Eye (tissue), 1 donor: Measurements from ENCODE around the gene ERN1.

Source experiments
- DNase-seq: peaks from one replicate; pipeline ENCODE4 v3.0.0-alpha.2; 2015

The ERN1 gene

DNA sequence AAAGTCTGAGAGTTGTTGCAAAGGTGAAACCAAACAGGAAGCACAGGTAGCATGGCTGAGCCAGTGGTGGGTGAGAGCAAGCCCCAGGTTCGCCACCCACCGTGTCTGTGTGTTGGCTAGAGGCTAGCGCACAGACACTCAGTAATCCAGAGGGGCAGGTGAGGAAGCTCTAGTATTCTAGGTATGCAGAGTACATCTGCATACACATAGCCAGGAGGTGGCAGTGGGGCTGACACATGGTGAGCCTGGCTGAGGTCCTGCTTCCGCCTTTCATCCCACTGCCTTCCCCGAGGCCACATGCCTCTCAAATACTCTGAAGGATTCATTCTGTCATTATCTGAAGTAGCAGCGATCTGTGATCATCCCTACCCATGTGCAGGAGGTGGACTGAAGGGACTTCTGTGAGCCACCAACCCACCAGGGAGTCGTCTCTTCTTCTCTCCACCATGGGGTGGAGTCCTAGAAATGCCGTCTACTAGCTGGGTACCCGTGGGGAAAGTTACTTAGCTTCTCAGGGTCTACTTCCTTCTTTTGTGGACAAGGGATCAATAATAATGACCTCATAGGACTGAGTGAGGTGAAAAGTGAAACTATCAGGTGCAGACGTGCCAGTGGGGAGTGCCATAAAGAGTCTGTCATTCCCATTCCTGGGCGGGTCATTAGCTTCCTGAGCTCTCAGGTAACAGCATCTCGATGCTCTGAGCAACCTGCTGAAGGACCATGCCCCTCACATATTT is 73.5 kb downstream of the ERN1 start:
- no peak for DNase-seq

DNA sequence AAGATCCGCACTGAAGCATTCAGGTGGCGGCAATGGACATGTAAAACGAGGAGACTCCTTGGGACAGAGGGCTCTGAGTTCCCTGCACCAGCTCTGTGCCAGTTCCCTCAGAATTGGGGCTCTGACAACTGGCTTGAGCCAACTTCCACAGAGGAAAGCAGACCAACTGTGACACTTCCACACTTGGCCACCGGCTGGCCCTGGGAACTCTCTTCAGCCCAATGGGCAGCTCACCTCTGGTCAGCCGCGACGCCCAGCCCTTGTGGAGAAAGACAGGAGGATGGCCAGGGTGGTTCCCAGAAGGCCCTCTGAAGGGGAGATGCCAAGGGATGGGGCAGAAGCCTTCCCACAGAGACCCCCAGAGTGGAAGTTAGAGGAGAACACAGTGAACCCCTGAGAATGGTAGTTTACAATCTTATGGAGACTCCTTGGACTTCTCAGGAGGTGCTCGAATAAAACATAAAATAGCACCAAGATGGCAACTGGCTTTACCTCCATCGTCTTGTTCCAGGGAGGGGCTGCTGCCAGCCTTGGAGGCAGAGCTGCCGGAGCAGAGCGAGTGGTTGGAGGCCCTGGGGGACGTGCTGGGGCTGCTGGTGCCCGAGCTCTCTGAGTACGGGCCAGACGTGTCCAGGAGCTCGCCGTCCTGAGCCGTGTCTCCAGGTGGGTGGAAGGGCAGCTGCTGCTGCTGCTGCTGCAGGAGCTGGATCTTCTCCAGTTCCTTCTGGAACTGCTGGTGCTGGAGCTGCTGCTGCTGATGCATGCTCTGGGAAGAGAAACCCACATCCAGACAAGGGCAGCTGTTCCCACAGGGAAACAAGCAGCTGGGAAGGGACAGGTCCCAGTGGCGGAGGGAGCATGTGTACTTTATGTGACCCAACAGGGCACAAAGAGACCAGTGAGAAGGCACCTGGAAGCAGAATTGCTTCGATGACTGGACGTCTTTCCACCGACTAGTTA is 74.5 kb downstream of the ERN1 start:
- no peak for DNase-seq

DNA sequence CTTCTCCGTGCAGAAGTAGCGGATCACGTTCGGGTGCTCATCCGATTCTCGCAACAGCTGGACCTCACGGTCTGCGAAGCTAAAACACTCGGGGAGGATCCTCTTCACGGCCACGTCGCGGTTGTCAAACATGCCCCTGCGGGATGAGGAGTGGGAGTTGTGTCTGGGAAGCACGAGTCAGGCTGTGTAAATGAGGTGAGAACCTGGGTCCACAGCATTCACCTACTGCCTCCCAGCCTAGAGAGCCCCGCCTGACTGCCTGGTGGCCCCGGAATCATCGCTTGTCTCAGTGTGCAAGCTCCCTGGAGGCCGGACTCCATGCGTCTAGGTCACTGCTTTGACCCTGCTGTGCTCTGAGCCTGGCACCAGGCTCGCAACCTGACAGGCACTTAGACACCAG is 75.6 kb downstream of the ERN1 start:
- DNase-seq = no peak

GRCh38 chr17:64053101-64053500 is 76.8 kb downstream of the ERN1 start:
- DNase-seq = no peak

DNA sequence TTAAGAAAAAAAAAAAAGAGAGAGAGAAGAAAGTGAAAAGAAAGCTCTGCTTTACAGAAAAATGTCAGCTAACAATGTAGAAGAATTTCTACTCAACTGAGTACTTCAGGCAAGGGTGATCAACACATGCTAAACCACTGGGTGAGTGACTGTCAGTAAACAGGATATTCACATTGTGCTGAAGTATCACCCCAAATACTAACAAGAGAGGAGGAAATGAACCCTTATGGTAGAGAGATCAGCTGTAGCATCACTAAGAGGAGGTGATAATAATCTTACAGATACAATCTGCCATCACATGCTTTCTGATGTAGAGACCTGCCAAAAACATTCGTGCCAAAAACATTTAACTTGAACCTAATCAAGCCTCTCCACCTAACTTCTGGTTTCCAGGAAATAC is 78.8 kb downstream of the ERN1 start:
- DNase-seq = no peak

DNA sequence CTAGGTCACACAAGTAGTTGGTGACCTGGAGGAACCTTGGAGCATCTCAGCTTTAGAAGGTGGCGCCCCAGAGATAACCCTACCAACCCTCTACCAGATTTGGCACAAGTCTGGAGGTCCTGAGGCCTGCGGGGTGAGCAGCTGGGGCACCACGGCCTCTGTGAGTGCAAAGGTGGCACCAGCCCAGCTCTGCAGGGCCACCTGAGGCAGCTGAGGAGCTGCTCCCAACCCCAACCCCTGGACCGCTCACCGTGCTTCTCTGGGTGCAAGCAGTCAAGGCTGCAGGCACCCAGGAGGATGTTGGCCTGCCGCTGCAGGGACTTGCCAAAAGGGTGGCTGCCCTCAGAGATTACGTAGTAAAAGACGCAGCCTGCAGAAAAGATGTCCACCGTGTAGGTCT is 81.1 kb downstream of the ERN1 start:
- DNase-seq = no peak

DNA sequence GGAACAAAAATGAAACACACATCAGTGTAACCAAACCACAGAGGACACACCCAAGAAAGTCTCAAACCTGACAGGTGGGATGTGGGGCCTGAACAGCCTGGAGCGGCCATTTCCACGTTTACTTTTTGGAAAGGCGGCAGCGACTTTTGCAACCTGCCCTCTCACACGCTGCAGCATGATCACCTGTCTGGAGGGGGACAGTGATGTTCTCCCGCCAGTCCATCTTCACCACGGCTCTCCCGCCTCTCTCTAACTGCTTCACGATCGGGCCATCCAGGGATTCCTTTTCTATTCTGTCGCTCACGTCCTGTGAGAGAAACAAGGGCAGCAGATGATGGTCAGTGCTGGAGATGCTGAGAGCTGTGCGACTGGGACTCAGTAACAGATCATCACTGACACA is 84.8 kb downstream of the ERN1 start:
- DNase-seq = no peak

- no peak for DNase-seq
Observed at GRCh38 chr17:64042700-64043485, 87.1 kb downstream of the ERN1 start.

- no peak for DNase-seq
Observed at GRCh38 chr17:64041912-64042311, 88.0 kb downstream of the ERN1 start.

GRCh38 chr17:64040206-64040605 is 89.7 kb downstream of the ERN1 start:
- DNase-seq = no peak

DNA sequence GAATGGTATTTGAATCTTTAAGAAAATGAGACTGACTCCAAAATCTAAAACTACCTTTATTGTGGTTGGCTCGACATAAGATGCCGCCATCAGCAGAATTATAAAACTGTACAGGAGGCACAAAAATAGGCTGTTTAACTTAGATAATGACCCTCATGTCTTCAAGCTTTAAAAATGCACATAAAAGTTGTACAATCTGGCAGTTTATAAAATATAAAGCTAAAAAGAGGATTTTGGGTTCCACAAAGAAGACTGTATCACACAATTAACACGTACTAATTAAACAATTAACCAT is 90.9 kb downstream of the ERN1 start:
- no peak for DNase-seq

- DNase-seq = no peak
Observed at GRCh38 chr17:64038331-64039105, 91.4 kb downstream of the ERN1 start.

- no peak for DNase-seq
Observed at GRCh38 chr17:64037802-64038201, 92.1 kb downstream of the ERN1 start.

GRCh38 chr17:64037180-64037579 is 92.8 kb downstream of the ERN1 start:
- DNase-seq = no peak

DNA sequence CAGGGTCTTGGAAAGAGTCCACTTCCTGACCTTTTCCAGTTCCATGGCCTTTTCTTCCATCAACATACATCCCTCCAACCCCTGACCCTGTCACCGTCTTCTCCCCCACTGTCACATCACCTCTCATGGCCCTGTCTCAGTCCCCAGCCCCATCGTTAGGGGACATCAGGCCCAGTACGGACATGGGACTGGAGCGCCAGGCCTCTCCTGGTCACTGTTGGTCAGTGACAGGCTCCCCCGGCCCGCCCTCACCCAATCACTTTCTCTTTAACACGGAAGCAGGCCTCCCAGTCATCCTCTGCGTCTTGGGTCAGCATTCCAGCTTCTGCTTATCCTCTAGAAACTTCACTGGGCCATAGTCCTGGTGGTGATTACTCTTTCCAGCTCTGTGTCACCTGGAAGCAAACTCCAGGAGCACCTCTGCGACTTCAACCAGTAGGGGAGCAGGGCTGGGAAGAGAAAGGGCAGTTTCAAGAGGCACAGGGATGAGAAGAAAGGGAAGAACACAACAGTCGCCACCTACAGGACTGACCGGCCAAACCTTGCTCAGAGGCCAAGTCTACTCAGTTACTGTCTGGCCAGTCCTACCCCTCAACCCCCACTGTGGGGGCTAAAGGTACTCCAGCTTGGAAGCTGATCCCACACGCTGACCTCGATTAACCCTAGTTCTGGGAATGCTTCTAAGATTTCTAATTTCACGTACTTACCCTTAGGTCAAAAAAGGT is 93.6 kb downstream of the ERN1 start:
- DNase-seq = no peak

- DNase-seq = no peak
Observed at GRCh38 chr17:64032081-64032480, 97.9 kb downstream of the ERN1 start.

GRCh38 chr17:64028874-64029464 is 101.0 kb downstream of the ERN1 start:
- peak; percentile 74 for DNase-seq

- DNase-seq = peak; percentile 78
Observed at GRCh38 chr17:64025732-64026294, 104.1 kb downstream of the ERN1 start.

GRCh38 chr17:64024781-64025731 is 104.9 kb downstream of the ERN1 start:
- DNase-seq = no peak

GRCh38 chr17:64024215-64024654 is 105.7 kb downstream of the ERN1 start:
- DNase-seq = no peak
